K562 (cell line): ENCODE results near the gene CHEK2. TPM values are rescaled to one million over a fixed set of nuclear protein-coding genes. Genes with fewer than 3 reads are reported as not detected.
"Not testable (repeated sequence)": the region's sequence is repeated elsewhere in the genome, so short reads cannot be mapped to it uniquely, and the experiment has no call there.

Source experiments
- ATAC-seq: fragments of 200-7000 bp; cut with Tn5 transposase; 3 replicates; pipeline ENCODE4 v1.9.1; 2020; ENCODE audit warnings: moderate library complexity
- BruUV-seq: library from RNA; stranded (reverse); fragments of 400-500 nt; replicated peaks from 2 replicates; lab custom pipeline; 2021; lab: Mats Ljungman, UMichigan
- CTCF ChIA-PET: fragments of 300-600 bp; formaldehyde crosslinking; extraction: SDS; loops from one replicate; lab custom pipeline; 2021; ENCODE audit warnings: low intra/inter-chr PET ratio; lab: Yijun Ruan, JAX
- POLR2A ChIA-PET: fragments of 300-600, 350-650 bp; sonication (Branson Sonifier 250); formaldehyde crosslinking; extraction: SDS; loops from one replicate; lab custom pipeline; 2021; ENCODE audit warnings: antibody characterized with exemption, inconsistent platforms; lab: Yijun Ruan, JAX
- DNase-seq, 4 experiments: peaks; one replicate each; pipeline versions ENCODE4 v3.0.0 to v3.0.0-alpha.2; 2011 to 2018; ENCODE audit warnings: low spot score in 3 of 4, mixed read lengths in 3 of 4; ENCODE audit errors: extremely low read depth in 1 of 4
- FAIRE-seq: peaks from 2 replicates; lab custom pipeline; 2011; peaks lifted over from hg19 to GRCh38; lab: Jason Lieb, UNC
- H2AFZ ChIP-seq: 2 replicates; pipeline ENCODE4 v1.6.0; 2011; ENCODE audit warnings: low read depth, low read length, control low read depth, inconsistent platforms
- H3K27ac ChIP-seq: fragments of 200-600 bp; 3 replicates; pipeline ENCODE4 v1.8.0; 2011; ENCODE audit warnings: low read depth, mild to moderate bottlenecking, control low read depth, inconsistent platforms, low read length, moderate library complexity, mixed read lengths; ENCODE audit errors: extremely low read depth
- H3K27me3 ChIP-seq, 2 experiments: fragments of 300-600 bp in 1 of 2; 2 replicates in 1 of 2; 3 replicates in 1 of 2; pipeline versions ENCODE4 v1.6.0 to v1.8.0; 2011; ENCODE audit warnings: inconsistent platforms in 2 of 2, low read length in 2 of 2, mild to moderate bottlenecking in 1 of 2, mixed read lengths in 1 of 2, moderate library complexity in 1 of 2; ENCODE audit not compliant: control insufficient read depth in 2 of 2, insufficient read depth in 2 of 2
- H3K36me3 ChIP-seq: fragments of 300-600 bp; 3 replicates; pipeline ENCODE4 v1.8.0; 2011; ENCODE audit warnings: mild to moderate bottlenecking, low read length, inconsistent platforms; ENCODE audit not compliant: control insufficient read depth, insufficient read depth
- H3K4me1 ChIP-seq, 2 experiments: fragments of 200-600 bp in 1 of 2; replicated peaks in 1 of 2; 2 replicates in 1 of 2; 3 replicates in 1 of 2; pipeline versions ENCODE4 v1.5.1 to v1.8.0; 2011; ENCODE audit warnings: inconsistent platforms in 2 of 2, low read length in 2 of 2, mild to moderate bottlenecking in 1 of 2, mixed read lengths in 1 of 2, moderate library complexity in 1 of 2; ENCODE audit not compliant: control insufficient read depth in 2 of 2, insufficient read depth in 2 of 2
- H3K4me2 ChIP-seq: 2 replicates; pipeline ENCODE4 v1.6.1; 2011; ENCODE audit warnings: low read length, control low read depth, inconsistent platforms, mixed read lengths; ENCODE audit not compliant: insufficient read depth
- H3K4me3 ChIP-seq: fragments of 200-600 bp; sonication (generic), shearing (Covaris generic); 2 replicates; pipeline ENCODE4 v1.5.1; 2016; ENCODE audit warnings: control low read depth, inconsistent platforms
- H3K79me2 ChIP-seq: fragments of 200-600 bp; 3 replicates; pipeline ENCODE4 v1.8.0; 2011; ENCODE audit warnings: low read length, inconsistent platforms; ENCODE audit not compliant: control insufficient read depth, insufficient read depth
- H3K9ac ChIP-seq, 2 experiments: 2 replicates each; pipeline versions ENCODE4 v1.6.0 to v1.6.1; 2011; ENCODE audit warnings: low read depth in 2 of 2, low read length in 2 of 2, control low read depth in 1 of 2, inconsistent platforms in 1 of 2, mild to moderate bottlenecking in 1 of 2, mixed read lengths in 1 of 2; ENCODE audit not compliant: insufficient read depth in 1 of 2
- H3K9me1 ChIP-seq: one replicate; pipeline ENCODE4 v1.6.0; 2011; ENCODE audit warnings: inconsistent platforms, mild to moderate bottlenecking, low read length, moderate library complexity; ENCODE audit not compliant: control insufficient read depth, insufficient read depth
- H3K9me3 ChIP-seq: replicated peaks from 2 replicates; pipeline ENCODE4 v1.5.1; 2011; ENCODE audit warnings: low read depth, low read length, inconsistent platforms; ENCODE audit not compliant: control insufficient read depth, insufficient read depth
- H4K20me1 ChIP-seq: replicated peaks from 2 replicates; pipeline ENCODE4 v1.6.1; 2011; ENCODE audit warnings: low read length, inconsistent platforms, mixed read lengths; ENCODE audit not compliant: control insufficient read depth, insufficient read depth
- PHF20 ChIP-seq: fragments of 450-650 bp; IDR thresholded peaks from 2 replicates; pipeline ENCODE4 v1.6.1; 2018; ENCODE audit not compliant: partially characterized antibody
- ZNF316 ChIP-seq: fragments of 450-650 bp; IDR thresholded peaks from 2 replicates; pipeline ENCODE4 v1.6.1; 2016
- WGBS: fragments of 100-300 bp; shearing (Covaris generic); methylation state at CpG from one replicate; pipeline ENCODE4 v1.1.6; 2016; ENCODE audit warnings: low coverage, mixed read lengths; ENCODE audit not compliant: insufficient coverage; ENCODE audit errors: missing lambda C conversion rate; 5-methylcytosine and 5-hydroxymethylcytosine counted together
- in situ Hi-C: fragments of 300-500 bp; cut with MboI; formaldehyde crosslinking; loops from 4 replicates; pipeline ENCODE4 v1.15.0; 2018; ENCODE audit warnings: inconsistent platforms, mixed read lengths
- intact Hi-C: fragments of 100-400 bp; cut with micrococcal nuclease; formaldehyde crosslinking; loops from 2 replicates; pipeline ENCODE4 v1.14.2; 2022
- polyA plus RNA-seq, 8 experiments: library from polyadenylated mRNA; depleted of rRNA in 4 of 8; stranded (reverse) in 5 of 8; unstranded in 3 of 8; fragments of >200 nt; fragmentation: Nextera tagmentation in 2 of 8; fragmentation: Illumina TruSeq in 1 of 8; extraction: Ambion mirVana in 2 of 8; extraction: Trizol in 1 of 8; gene quantifications; 2 replicates each; pipeline versions ENCODE4 v1.2.1 to v1.2.3, GENCODE V29; 2011 to 2014; ENCODE audit warnings: inconsistent platforms in 1 of 8, missing spikeins in 1 of 8
- total RNA-seq, 7 experiments: library from RNA; depleted of rRNA in 6 of 7; stranded (reverse); fragments of >200 nt in 6 of 7; fragmentation: Illumina TruSeq in 2 of 7; extraction: Trizol in 2 of 7; gene quantifications; 2 replicates each; pipeline versions ENCODE4 v1.2.1 to v1.2.3, GENCODE V29; 2011 to 2021; ENCODE audit warnings: low replicate concordance in 1 of 7
- TF ChIP-seq, protein P1 (sequence below), 2 experiments: fragments of 450-650 bp; formaldehyde crosslinking in 1 of 2; IDR thresholded peaks; 2 replicates each; pipeline versions ENCODE4 v1.4.0 to v1.6.1; 2014 to 2020; ENCODE audit warnings: mild to moderate bottlenecking in 2 of 2, borderline replicate concordance in 1 of 2, low read depth in 1 of 2

Gene CHEK2
- total and polyA plus RNA-seq, 9 of the 15 experiments (the other 6 are each of a cell fraction or from before 2014, with no cell fraction given) = 28.7 to 102 (median 58.0) TPM

DNA sequence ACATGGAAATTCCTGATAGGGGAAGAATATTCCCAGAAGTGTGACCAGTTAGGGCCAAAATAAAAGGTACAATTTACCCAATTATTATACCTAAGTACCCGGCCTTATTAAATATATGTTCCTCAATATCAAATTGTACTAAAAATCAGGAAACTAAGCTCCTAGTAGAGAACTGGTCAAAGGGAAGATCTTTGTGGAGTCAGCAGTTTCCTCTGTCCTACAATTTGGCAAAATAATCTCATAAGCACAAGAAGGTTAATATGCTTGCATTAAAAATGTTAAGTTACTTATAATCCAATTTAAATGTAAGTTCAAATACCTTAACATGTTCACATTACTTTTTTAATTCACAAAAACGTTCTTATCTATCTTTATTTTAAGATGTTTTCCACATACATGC is 72.2 kb downstream of the CHEK2 start (continued):
- TF ChIP-seq, protein P1, sequence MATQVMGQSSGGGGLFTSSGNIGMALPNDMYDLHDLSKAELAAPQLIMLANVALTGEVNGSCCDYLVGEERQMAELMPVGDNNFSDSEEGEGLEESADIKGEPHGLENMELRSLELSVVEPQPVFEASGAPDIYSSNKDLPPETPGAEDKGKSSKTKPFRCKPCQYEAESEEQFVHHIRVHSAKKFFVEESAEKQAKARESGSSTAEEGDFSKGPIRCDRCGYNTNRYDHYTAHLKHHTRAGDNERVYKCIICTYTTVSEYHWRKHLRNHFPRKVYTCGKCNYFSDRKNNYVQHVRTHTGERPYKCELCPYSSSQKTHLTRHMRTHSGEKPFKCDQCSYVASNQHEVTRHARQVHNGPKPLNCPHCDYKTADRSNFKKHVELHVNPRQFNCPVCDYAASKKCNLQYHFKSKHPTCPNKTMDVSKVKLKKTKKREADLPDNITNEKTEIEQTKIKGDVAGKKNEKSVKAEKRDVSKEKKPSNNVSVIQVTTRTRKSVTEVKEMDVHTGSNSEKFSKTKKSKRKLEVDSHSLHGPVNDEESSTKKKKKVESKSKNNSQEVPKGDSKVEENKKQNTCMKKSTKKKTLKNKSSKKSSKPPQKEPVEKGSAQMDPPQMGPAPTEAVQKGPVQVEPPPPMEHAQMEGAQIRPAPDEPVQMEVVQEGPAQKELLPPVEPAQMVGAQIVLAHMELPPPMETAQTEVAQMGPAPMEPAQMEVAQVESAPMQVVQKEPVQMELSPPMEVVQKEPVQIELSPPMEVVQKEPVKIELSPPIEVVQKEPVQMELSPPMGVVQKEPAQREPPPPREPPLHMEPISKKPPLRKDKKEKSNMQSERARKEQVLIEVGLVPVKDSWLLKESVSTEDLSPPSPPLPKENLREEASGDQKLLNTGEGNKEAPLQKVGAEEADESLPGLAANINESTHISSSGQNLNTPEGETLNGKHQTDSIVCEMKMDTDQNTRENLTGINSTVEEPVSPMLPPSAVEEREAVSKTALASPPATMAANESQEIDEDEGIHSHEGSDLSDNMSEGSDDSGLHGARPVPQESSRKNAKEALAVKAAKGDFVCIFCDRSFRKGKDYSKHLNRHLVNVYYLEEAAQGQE (IDR thresholded peaks at IDR 0.05; ENCODE audit: borderline replicate concordance) = no peak
- TF ChIP-seq, protein P1 (CRISPR knock-in tag; IDR thresholded peaks at IDR 0.05; ENCODE audit: low read depth) = no peak
- no peak for TF ChIP-seq PHF20
- peak; percentile 70 for TF ChIP-seq ZNF316
- TF ChIP-seq, all 486 proteins: peak for 6

DNA sequence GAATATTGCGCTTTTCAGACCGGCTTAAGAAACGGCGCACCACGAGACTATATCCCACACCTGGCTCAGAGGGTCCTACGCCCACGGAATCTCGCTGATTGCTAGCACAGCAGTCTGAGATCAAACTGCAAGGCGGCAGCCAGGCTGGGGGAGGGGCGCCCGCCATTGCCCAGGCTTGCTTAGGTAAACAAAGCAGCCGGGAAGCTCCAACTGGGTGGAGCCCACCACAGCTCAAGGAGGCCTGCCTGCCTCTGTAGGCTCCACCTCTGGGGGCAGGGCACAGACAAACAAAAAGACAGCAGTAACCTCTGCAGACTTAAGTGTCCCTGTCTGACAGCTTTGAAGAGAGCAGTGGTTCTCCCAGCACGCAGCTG is 78.1 kb downstream of the CHEK2 start:
- H3K36me3 ChIP-seq, H3K4me2 ChIP-seq, H3K79me2 ChIP-seq, H3K27ac ChIP-seq, FAIRE-seq, DNase-seq, H3K9ac ChIP-seq, H3K4me3 ChIP-seq, H3K9me3 ChIP-seq, BruUV-seq, H4K20me1 ChIP-seq, intact Hi-C loops, H3K9me1 ChIP-seq, H3K4me1 ChIP-seq, CTCF ChIA-PET, POLR2A ChIA-PET, H2AFZ ChIP-seq, H3K27me3 ChIP-seq, in situ Hi-C loops: not testable (repeated sequence)
- WGBS = no CpG with 5 or more reads among the region's 13 CpGs
- peak; percentile 60; the same call in 2 of the 3 replicates for ATAC-seq
